Breast epithelium (tissue), 4 donors: Measurements from ENCODE around the gene HIVEP3. TPM values are rescaled to one million over a fixed set of nuclear protein-coding genes. Genes with fewer than 3 reads are reported as not detected.
A peak's percentile ranks its signal among the peaks of the same experiment; 100 is the strongest.

Source experiments
- DNase-seq, 2 donors: peaks; one replicate each; pipeline ENCODE4 v3.0.0-alpha.2; 2019; ENCODE audit warnings: low spot score in 2 of 2
- H3K27ac ChIP-seq, 2 donors: fragments of 200-600 bp; sonication (generic) in 1 of 2; one replicate each; pipeline ENCODE4 v1.5.1; 2016 to 2019; ENCODE audit warnings: mild to moderate bottlenecking in 1 of 2
- H3K27me3 ChIP-seq, 2 donors: fragments of 200-600 bp; sonication (generic) in 1 of 2; one replicate each; pipeline versions ENCODE4 v1.5.1 to v1.6.0; 2017 to 2019; ENCODE audit warnings: control low read depth in 1 of 2, mild to moderate bottlenecking in 1 of 2
- H3K36me3 ChIP-seq: fragments of 200-600 bp; one replicate; pipeline ENCODE4 v1.5.1; 2019
- H3K4me1 ChIP-seq, 2 donors: fragments of 200-600 bp; sonication (generic); one replicate each; pipeline ENCODE4 v1.5.1; 2016 to 2019; ENCODE audit warnings: control low read depth in 1 of 2
- H3K4me3 ChIP-seq, 3 donors: fragments of 200-600 bp; sonication (generic); 1 replicate in 2 of 3; 2 replicates in 1 of 3; pipeline ENCODE4 v1.5.1; 2016 to 2019; ENCODE audit warnings: mild to moderate bottlenecking in 3 of 3, moderate library complexity in 2 of 3
- H3K9me3 ChIP-seq, 2 donors: fragments of 200-600 bp; sonication (generic) in 1 of 2; one replicate each; pipeline ENCODE4 v1.5.1; 2016 to 2019; ENCODE audit warnings: control low read depth in 1 of 2
- POLR2A ChIP-seq: fragments of 450-650 bp; IDR thresholded peaks from one replicate; pipeline ENCODE4 v1.6.1; 2016; ENCODE audit warnings: antibody characterized with exemption, mild to moderate bottlenecking, moderate library complexity
- POLR2AphosphoS5 ChIP-seq, 3 donors: sonication (generic); formaldehyde crosslinking; IDR thresholded peaks; one replicate each; pipeline ENCODE4 v1.6.1; 2017; ENCODE audit warnings: antibody characterized with exemption in 3 of 3
- intact Hi-C: fragments of 100-400 bp; cut with DNase I; formaldehyde crosslinking; loops from one replicate; pipeline ENCODE4 v1.15.1; 2023; ENCODE audit warnings: low total_unique reads
- total RNA-seq, 3 donors: library from RNA; depleted of rRNA; stranded (reverse); fragments of >200 nt; gene quantifications; one replicate each; pipeline ENCODE4 v1.1.0, GENCODE V29; 2016
- TF ChIP-seq, protein P1 (sequence below), 3 donors: fragments of 450-650 bp; IDR thresholded peaks; one replicate each; pipeline ENCODE4 v1.5.1; 2016 to 2017; ENCODE audit warnings: antibody characterized with exemption in 3 of 3, mild to moderate bottlenecking in 3 of 3, moderate library complexity in 3 of 3

The HIVEP3 gene
- total RNA-seq, 3 donors from 2014 or later, result 3.5 to 13.5 (median 9.2) TPM

DNA sequence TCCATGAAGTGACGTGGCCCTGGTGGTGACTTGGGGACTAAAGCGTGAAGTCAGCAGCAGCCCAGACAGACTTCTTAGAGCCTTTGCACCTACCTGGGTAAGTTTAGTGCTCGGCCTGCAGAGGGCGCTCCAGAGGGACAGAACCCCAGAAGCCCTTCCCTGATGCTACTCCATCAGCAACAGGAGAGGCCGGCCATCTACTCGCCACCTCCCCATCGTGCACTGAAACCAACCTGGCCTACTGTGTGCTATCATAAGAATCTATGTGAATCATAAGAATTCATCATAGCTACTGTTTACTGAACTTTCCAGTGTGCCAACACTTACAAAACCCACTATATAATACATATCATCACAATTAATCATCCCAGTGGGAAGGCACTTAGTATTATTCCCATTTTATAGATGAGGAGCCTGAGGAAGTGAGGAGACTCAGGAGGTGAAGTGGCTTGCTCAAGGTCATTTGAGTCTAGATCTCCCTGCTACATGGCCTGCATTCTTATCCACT, 426.3 kb downstream of the HIVEP3 start:
- H3K27me3 ChIP-seq, result no peaks in the 10 kb centered on the region
- peaks cover 4 to 20% of the 10 kb centered on the region in 2 donors for H3K4me1 ChIP-seq
- no peaks in the 10 kb centered on the region for H3K36me3 ChIP-seq
- H3K9me3 ChIP-seq, result no peaks in the 10 kb centered on the region
- DNase-seq, result no peak
- no peak overlapping the region for H3K4me3 ChIP-seq
- intact Hi-C loops, result no loop called here
- TF ChIP-seq, protein P1, sequence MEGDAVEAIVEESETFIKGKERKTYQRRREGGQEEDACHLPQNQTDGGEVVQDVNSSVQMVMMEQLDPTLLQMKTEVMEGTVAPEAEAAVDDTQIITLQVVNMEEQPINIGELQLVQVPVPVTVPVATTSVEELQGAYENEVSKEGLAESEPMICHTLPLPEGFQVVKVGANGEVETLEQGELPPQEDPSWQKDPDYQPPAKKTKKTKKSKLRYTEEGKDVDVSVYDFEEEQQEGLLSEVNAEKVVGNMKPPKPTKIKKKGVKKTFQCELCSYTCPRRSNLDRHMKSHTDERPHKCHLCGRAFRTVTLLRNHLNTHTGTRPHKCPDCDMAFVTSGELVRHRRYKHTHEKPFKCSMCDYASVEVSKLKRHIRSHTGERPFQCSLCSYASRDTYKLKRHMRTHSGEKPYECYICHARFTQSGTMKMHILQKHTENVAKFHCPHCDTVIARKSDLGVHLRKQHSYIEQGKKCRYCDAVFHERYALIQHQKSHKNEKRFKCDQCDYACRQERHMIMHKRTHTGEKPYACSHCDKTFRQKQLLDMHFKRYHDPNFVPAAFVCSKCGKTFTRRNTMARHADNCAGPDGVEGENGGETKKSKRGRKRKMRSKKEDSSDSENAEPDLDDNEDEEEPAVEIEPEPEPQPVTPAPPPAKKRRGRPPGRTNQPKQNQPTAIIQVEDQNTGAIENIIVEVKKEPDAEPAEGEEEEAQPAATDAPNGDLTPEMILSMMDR (IDR thresholded peaks at IDR 0.05), result peak in 1 of 3 donors; percentile 28
- no peak for TF ChIP-seq POLR2A
- no peak for TF ChIP-seq POLR2AphosphoS5 (IDR thresholded peaks at IDR 0.05)
- H3K27ac ChIP-seq, result no peak overlapping the region

DNA sequence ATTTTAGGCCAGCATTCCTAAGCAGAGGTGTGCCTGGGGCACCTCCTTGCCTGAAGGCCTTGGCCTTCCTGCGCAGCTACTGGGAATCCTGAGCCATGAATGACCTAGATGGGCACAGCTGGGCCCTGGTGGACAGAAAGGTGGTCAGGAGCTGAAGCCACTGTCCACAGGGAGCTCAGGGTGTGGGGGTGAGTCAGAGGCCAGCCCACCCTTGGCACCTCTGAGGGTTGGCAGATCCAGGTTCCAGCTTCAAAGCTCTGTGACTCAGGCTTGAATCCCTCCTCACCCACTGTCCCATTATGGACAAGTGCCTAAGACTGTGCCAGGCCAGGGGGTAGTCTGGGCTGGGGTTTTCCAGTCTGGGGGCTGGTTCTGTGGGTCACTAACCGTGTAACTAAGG, 427.8 kb downstream of the HIVEP3 start:
- no peak for DNase-seq
- Histone ChIP-seq H3K36me3 (no peaks in the 10 kb centered on the region), H3K4me1 (peaks cover 0 to 8% of the 10 kb centered on the region in 2 donors), H3K27me3 (no peaks in the 10 kb centered on the region), H3K9me3 (no peaks in the 10 kb centered on the region), H3K4me3 (no peak overlapping the region), H3K27ac (no peak overlapping the region)
- intact Hi-C loops, result no loop called here
- TF ChIP-seq POLR2A (no peak), POLR2AphosphoS5 (IDR thresholded peaks at IDR 0.05) (no peak)
- TF ChIP-seq, protein P1 (IDR thresholded peaks at IDR 0.05), result no peak

DNA sequence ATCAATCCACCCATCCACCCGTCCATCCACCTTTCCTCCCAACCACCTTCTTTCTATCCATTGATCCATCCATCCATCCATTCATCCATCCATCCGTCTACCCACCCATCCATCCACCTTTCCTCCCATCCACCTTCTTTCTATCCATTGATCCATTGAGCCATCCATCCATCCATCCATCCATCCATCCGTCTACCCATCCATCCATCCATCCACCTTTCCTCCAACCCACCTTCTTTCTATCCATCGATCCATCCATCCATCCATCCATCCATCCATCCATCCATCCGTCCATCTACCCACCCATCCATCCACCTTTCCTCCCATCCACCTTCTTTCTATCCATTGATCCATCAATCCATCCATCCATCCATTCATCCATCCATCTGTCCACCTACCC, 429.2 kb downstream of the HIVEP3 start:
- intact Hi-C loops, result no loop called here
- Histone ChIP-seq H3K4me1 (peaks cover 0 to 14% of the 10 kb centered on the region in 2 donors), H3K9me3 (no peaks in the 10 kb centered on the region), H3K27ac (no peak overlapping the region), H3K27me3 (no peaks in the 10 kb centered on the region), H3K4me3 (no peak overlapping the region), H3K36me3 (no peaks in the 10 kb centered on the region)
- no peak for DNase-seq
- no peak for TF ChIP-seq POLR2AphosphoS5 (IDR thresholded peaks at IDR 0.05)
- TF ChIP-seq, protein P1 (IDR thresholded peaks at IDR 0.05), result no peak
- no peak for TF ChIP-seq POLR2A

GRCh38 chr1:41488040-41488951, 430.4 kb downstream of the HIVEP3 start:
- Histone ChIP-seq H3K27me3 (no peaks in the 10 kb centered on the region), H3K4me3 (no peak overlapping the region), H3K36me3 (no peaks in the 10 kb centered on the region), H3K27ac (no peak overlapping the region), H3K4me1 (peaks cover 0 to 26% of the 10 kb centered on the region in 2 donors), H3K9me3 (no peaks in the 10 kb centered on the region)
- no peak for DNase-seq
- TF ChIP-seq POLR2A (no peak), POLR2AphosphoS5 (IDR thresholded peaks at IDR 0.05) (no peak)
- TF ChIP-seq, protein P1 (IDR thresholded peaks at IDR 0.05), result no peak
- intact Hi-C loops, result no loop called here
